ENCODE measurements around the gene TTYH3. TPM values are rescaled to one million over a fixed set of nuclear protein-coding genes. Genes with fewer than 3 reads are reported as not detected.

The TTYH3 gene
- total RNA-seq, 1 donor from 2014 or later: 324 TPM

- Mint-ChIP-seq H3K27me3 (ENCODE audit: unreplicated experiment) (peaks cover 1% of the 10 kb centered on the region), H3K36me3 (ENCODE audit: unreplicated experiment) (no peaks in the 10 kb centered on the region), H3K27ac (ENCODE audit: unreplicated experiment) (peak overlapping the region; percentile 33), H3K4me1 (ENCODE audit: low read depth, unreplicated experiment) (peaks cover 12% of the 10 kb centered on the region), H3K9me3 (ENCODE audit: unreplicated experiment) (peaks cover under 1% of the 10 kb centered on the region), H3K4me3 (ENCODE audit: unreplicated experiment) (no peak overlapping the region)
- no peak for TF ChIP-seq CTCF (IDR thresholded peaks at IDR 0.05; ENCODE audit: partially characterized antibody, unreplicated experiment)
- no peak for DNase-seq
These were observed 13.6 kb downstream of the TTYH3 start for GRCh38 chr7:2645274-2645868.

- peaks cover 2% of the 10 kb centered on the region for H3K9me3 Mint-ChIP-seq (ENCODE audit: unreplicated experiment)
- TF ChIP-seq CTCF (IDR thresholded peaks at IDR 0.05; ENCODE audit: partially characterized antibody, unreplicated experiment): no peak
- H3K4me3 Mint-ChIP-seq (ENCODE audit: unreplicated experiment): no peak overlapping the region
- no peak for DNase-seq
- no peaks in the 10 kb centered on the region for H3K36me3 Mint-ChIP-seq (ENCODE audit: unreplicated experiment)
- H3K27ac Mint-ChIP-seq (ENCODE audit: unreplicated experiment): no peak overlapping the region
- peaks cover 4% of the 10 kb centered on the region for H3K27me3 Mint-ChIP-seq (ENCODE audit: unreplicated experiment)
- peaks cover 12% of the 10 kb centered on the region for H3K4me1 Mint-ChIP-seq (ENCODE audit: low read depth, unreplicated experiment)
These were observed 14.5 kb downstream of the TTYH3 start for GRCh38 chr7:2646336-2646679.

GRCh38 chr7:2646680-2647571, 15.1 kb downstream of the TTYH3 start:
- Mint-ChIP-seq H3K4me3 (ENCODE audit: unreplicated experiment) (no peak overlapping the region), H3K4me1 (ENCODE audit: low read depth, unreplicated experiment) (peaks cover 15% of the 10 kb centered on the region), H3K27ac (ENCODE audit: unreplicated experiment) (no peak overlapping the region), H3K27me3 (ENCODE audit: unreplicated experiment) (peaks cover 4% of the 10 kb centered on the region), H3K36me3 (ENCODE audit: unreplicated experiment) (no peaks in the 10 kb centered on the region), H3K9me3 (ENCODE audit: unreplicated experiment) (peaks cover 2% of the 10 kb centered on the region)
- no peak for TF ChIP-seq CTCF (IDR thresholded peaks at IDR 0.05; ENCODE audit: partially characterized antibody, unreplicated experiment)
- no peak for DNase-seq

- Mint-ChIP-seq H3K36me3 (ENCODE audit: unreplicated experiment) (no peaks in the 10 kb centered on the region), H3K9me3 (ENCODE audit: unreplicated experiment) (peaks cover 4% of the 10 kb centered on the region), H3K27ac (ENCODE audit: unreplicated experiment) (no peak overlapping the region), H3K4me3 (ENCODE audit: unreplicated experiment) (no peak overlapping the region), H3K4me1 (ENCODE audit: low read depth, unreplicated experiment) (peaks cover 19% of the 10 kb centered on the region), H3K27me3 (ENCODE audit: unreplicated experiment) (peaks cover 4% of the 10 kb centered on the region)
- DNase-seq: no peak
- TF ChIP-seq CTCF (IDR thresholded peaks at IDR 0.05; ENCODE audit: partially characterized antibody, unreplicated experiment): no peak
These were observed 15.9 kb downstream of the TTYH3 start for GRCh38 chr7:2647594-2648172.

All from glutamatergic neuron (in vitro differentiated cells).